ENCODE data around the gene UBAC2.

The UBAC2 gene

DNA sequence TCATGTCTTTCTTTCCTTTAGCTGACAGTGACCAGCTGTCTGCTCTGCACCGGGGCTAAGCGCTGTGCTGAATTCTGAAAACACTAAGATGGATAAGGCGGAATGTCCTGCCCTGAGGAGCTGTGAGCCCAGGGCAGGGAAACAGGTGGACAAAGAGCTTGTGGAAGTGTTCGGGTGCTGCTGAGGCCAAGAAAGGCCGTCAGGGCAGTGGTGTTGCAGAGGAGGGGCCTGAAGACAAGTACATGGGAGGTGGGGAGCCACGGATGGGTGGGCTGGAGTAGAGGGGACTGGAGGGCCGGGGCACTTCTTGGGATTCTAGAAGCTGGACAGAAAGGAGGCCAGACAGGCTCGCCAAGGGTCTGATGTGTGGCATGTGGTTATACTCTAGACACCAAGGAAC lies 172.8 kb downstream of the UBAC2 start:
- no peak overlapping the region for H3K4me3 ChIP-seq (IDR thresholded peaks at IDR 0.05; ENCODE audit: insufficient read depth, low read depth, low read length)
- H4K20me1 ChIP-seq (ENCODE audit: insufficient read depth) = no peaks in the 10 kb centered on the region
- H3K9ac ChIP-seq = no peak overlapping the region
- H3K4me2 ChIP-seq = no peak overlapping the region
- no peak overlapping the region for H3K27ac ChIP-seq
- no peaks in the 10 kb centered on the region for H3K36me3 ChIP-seq (ENCODE audit: insufficient read depth)
- no peaks in the 10 kb centered on the region for H3K79me2 ChIP-seq (ENCODE audit: insufficient read depth, low read depth)
- TF ChIP-seq, protein P1, sequence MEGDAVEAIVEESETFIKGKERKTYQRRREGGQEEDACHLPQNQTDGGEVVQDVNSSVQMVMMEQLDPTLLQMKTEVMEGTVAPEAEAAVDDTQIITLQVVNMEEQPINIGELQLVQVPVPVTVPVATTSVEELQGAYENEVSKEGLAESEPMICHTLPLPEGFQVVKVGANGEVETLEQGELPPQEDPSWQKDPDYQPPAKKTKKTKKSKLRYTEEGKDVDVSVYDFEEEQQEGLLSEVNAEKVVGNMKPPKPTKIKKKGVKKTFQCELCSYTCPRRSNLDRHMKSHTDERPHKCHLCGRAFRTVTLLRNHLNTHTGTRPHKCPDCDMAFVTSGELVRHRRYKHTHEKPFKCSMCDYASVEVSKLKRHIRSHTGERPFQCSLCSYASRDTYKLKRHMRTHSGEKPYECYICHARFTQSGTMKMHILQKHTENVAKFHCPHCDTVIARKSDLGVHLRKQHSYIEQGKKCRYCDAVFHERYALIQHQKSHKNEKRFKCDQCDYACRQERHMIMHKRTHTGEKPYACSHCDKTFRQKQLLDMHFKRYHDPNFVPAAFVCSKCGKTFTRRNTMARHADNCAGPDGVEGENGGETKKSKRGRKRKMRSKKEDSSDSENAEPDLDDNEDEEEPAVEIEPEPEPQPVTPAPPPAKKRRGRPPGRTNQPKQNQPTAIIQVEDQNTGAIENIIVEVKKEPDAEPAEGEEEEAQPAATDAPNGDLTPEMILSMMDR (conservative IDR thresholded peaks at IDR 0.05; ENCODE audit: low read depth, low read length) = no peak
- no peaks in the 10 kb centered on the region for H3K27me3 ChIP-seq (ENCODE audit: insufficient read depth, low read depth)
- H2AFZ ChIP-seq (ENCODE audit: low read depth) = no peak overlapping the region
- no peaks in the 10 kb centered on the region for H3K4me1 ChIP-seq (ENCODE audit: low read depth, poor library complexity, severe bottlenecking)

DNA sequence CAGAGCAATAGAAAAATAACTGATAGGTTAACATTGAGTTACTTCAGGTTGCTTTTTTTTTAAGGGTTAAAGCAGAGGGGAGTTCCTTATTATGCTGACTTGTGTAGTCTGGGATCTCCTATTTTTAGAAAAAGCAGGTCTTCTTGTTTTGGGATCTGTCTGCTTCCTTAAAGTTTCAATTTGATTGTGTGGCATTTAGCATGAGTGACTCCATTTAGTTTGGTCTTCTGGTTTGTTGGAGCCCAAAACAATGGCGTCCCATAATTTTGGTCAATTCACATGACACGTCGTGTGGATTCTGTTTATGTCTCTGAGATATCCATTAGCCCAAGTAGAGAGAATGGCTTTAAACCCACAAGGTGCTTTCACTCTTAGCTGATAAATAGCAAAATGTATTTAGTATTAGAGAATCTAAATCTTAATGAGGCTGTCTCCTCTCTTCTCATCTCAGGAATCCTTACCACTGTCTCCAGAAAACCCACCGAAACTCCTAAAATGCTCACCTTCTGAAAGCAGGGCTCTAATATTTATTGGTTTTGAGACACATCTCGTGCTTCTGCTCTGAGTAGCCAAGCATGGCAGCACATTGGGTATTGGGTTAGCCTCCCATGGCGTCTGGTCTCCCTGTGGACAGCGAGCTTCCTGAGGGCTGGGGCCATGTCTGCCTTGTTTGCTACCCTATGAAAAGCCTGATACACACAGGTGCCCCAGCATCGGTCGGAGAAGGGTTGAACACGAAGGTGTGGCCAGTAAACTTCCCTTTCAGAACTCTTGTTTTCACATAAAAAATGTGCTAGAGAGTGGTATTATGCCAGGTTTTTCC lies 173.7 kb downstream of the UBAC2 start:
- H3K27me3 ChIP-seq (ENCODE audit: insufficient read depth, low read depth) = no peaks in the 10 kb centered on the region
- H3K9ac ChIP-seq = no peak overlapping the region
- H3K79me2 ChIP-seq (ENCODE audit: insufficient read depth, low read depth) = no peaks in the 10 kb centered on the region
- H2AFZ ChIP-seq (ENCODE audit: low read depth) = no peak overlapping the region
- no peak overlapping the region for H3K4me3 ChIP-seq (IDR thresholded peaks at IDR 0.05; ENCODE audit: insufficient read depth, low read depth, low read length)
- TF ChIP-seq, protein P1 (conservative IDR thresholded peaks at IDR 0.05; ENCODE audit: low read depth, low read length) = no peak
- H4K20me1 ChIP-seq (ENCODE audit: insufficient read depth) = no peaks in the 10 kb centered on the region
- H3K4me2 ChIP-seq = no peak overlapping the region
- no peaks in the 10 kb centered on the region for H3K4me1 ChIP-seq (ENCODE audit: low read depth, poor library complexity, severe bottlenecking)
- H3K27ac ChIP-seq = no peak overlapping the region
- no peaks in the 10 kb centered on the region for H3K36me3 ChIP-seq (ENCODE audit: insufficient read depth)

DNA sequence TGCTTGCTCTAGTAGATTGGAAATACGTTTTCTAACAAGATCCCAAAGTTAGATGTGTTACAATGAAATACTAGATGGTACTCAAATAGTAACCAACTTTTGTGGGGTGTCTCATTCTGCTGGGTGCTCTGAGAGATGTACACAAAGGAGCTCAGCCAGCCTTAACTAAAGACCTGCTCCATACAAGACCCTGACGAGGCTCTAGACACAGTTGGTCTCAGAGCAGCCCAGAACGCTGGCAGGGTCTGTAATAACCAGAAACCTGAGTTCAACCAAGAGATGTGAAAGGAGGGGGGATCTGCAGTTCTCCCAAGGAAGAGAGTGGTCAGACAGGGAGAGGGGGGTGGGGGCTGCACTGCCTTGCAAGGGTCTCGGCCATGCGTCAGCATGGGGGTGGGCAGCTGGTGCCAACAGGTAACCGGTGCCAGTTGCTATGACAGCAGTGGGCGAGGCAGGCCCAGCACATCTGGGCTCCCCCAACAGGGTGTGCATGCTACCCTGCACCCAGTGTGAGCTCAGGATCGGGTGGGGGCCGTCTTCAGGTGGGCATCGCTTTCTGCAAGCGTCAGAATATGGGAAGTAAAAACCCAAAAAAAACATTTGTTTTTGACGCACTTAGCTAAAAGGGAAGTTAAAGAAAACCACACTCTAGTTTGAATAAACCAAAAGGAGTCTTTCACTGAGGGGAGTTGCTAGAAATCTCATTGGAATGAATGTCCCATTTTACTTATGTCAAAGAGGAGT lies 174.5 kb downstream of the UBAC2 start:
- H3K36me3 ChIP-seq (ENCODE audit: insufficient read depth) = no peaks in the 10 kb centered on the region
- TF ChIP-seq, protein P1 (conservative IDR thresholded peaks at IDR 0.05; ENCODE audit: low read depth, low read length) = no peak
- no peak overlapping the region for H3K27ac ChIP-seq
- H3K4me1 ChIP-seq (ENCODE audit: low read depth, poor library complexity, severe bottlenecking) = no peaks in the 10 kb centered on the region
- H3K4me3 ChIP-seq (IDR thresholded peaks at IDR 0.05; ENCODE audit: insufficient read depth, low read depth, low read length) = no peak overlapping the region
- no peaks in the 10 kb centered on the region for H3K79me2 ChIP-seq (ENCODE audit: insufficient read depth, low read depth)
- no peaks in the 10 kb centered on the region for H4K20me1 ChIP-seq (ENCODE audit: insufficient read depth)
- H2AFZ ChIP-seq (ENCODE audit: low read depth) = no peak overlapping the region
- H3K9ac ChIP-seq = no peak overlapping the region
- H3K4me2 ChIP-seq = no peak overlapping the region
- H3K27me3 ChIP-seq (ENCODE audit: insufficient read depth, low read depth) = no peaks in the 10 kb centered on the region

DNA sequence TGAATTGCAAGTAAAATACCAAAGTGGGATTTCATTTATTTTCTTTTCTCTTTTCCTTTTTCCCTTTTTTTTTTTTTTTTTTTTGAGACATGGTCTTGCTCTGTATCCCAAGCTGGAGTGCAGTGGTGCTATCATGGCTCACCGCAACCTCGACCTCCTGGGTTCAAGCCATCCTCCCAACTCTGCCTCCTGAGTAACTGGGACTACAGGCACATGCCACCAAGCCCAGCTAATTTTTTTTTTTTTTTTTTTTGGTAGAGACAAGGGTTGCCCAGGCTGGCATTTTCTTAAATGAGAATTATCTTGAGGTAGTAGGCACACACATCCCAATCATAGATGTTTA lies 175.1 kb downstream of the UBAC2 start:
- Histone ChIP-seq H3K27me3 (ENCODE audit: insufficient read depth, low read depth) (no peaks in the 10 kb centered on the region), H3K4me3 (IDR thresholded peaks at IDR 0.05; ENCODE audit: insufficient read depth, low read depth, low read length) (no peak overlapping the region), H3K4me1 (ENCODE audit: low read depth, poor library complexity, severe bottlenecking) (no peaks in the 10 kb centered on the region), H2AFZ (ENCODE audit: low read depth) (no peak overlapping the region), H3K9ac (no peak overlapping the region), H4K20me1 (ENCODE audit: insufficient read depth) (no peaks in the 10 kb centered on the region), H3K36me3 (ENCODE audit: insufficient read depth) (no peaks in the 10 kb centered on the region), H3K79me2 (ENCODE audit: insufficient read depth, low read depth) (no peaks in the 10 kb centered on the region), H3K4me2 (no peak overlapping the region), H3K27ac (no peak overlapping the region)
- TF ChIP-seq, protein P1 (conservative IDR thresholded peaks at IDR 0.05; ENCODE audit: low read depth, low read length) = no peak
